SK-N-SH (cell line): Measurements from ENCODE around the gene LARGE1. TPM values are rescaled to one million over a fixed set of nuclear protein-coding genes. Genes with fewer than 3 reads are reported as not detected.

Source experiments
- CTCF ChIA-PET: fragments of 300-600, 350-600 bp; formaldehyde crosslinking; extraction: SDS; loops from one replicate; lab custom pipeline; 2021; lab: Yijun Ruan, JAX
- POLR2A ChIA-PET: fragments of 350-600 bp; sonication (Branson Sonifier 250); formaldehyde crosslinking; extraction: SDS; loops from one replicate; lab custom pipeline; 2020; ENCODE audit warnings: antibody characterized with exemption, inconsistent platforms; lab: Yijun Ruan, JAX
- DNase-seq: peaks from one replicate; pipeline ENCODE4 v3.0.0; 2012
- H2AFZ ChIP-seq: fragments of 200-600 bp; sonication (generic); 2 replicates; pipeline ENCODE4 v1.8.1; 2016; ENCODE audit warnings: antibody characterized with exemption, mild to moderate bottlenecking, low read depth
- H3F3A ChIP-seq: fragments of 200-600 bp; sonication (generic); replicated peaks from 2 replicates; pipeline ENCODE3; 2016; ENCODE audit warnings: antibody characterized with exemption, mild to moderate bottlenecking; ENCODE audit not compliant: insufficient read depth
- H3K27ac ChIP-seq, 2 experiments: fragments of 200-500 bp in 1 of 2; fragments of 200-600 bp in 1 of 2; sonication (Bioruptor generic) in 1 of 2; sonication (generic), shearing (Covaris generic) in 1 of 2; 2 replicates each; pipeline versions ENCODE4 v1.5.1 to v1.6.1; 2014 to 2016; ENCODE audit warnings: low read depth in 2 of 2, inconsistent platforms in 1 of 2, low read length in 1 of 2, mild to moderate bottlenecking in 1 of 2, mixed read lengths in 1 of 2
- H3K27me3 ChIP-seq: fragments of 200-600 bp; sonication (generic), shearing (Covaris generic); 2 replicates; pipeline ENCODE4 v1.6.1; 2016; ENCODE audit warnings: mixed run types; ENCODE audit not compliant: insufficient read depth
- H3K36me3 ChIP-seq, 2 experiments: fragments of 200-500 bp in 1 of 2; fragments of 200-600 bp in 1 of 2; sonication (Bioruptor generic) in 1 of 2; sonication (generic) in 1 of 2; replicated peaks in 1 of 2; 2 replicates each; pipeline versions ENCODE3 to v1.5.1; 2014 to 2016; ENCODE audit warnings: low read length in 1 of 2, mild to moderate bottlenecking in 1 of 2; ENCODE audit not compliant: insufficient read depth in 2 of 2, control insufficient read depth in 1 of 2
- H3K4me1 ChIP-seq, 2 experiments: fragments of 200-500 bp in 1 of 2; fragments of 200-600 bp in 1 of 2; sonication (Bioruptor generic) in 1 of 2; sonication (generic), shearing (Covaris generic) in 1 of 2; 2 replicates each; pipeline versions ENCODE4 v1.5.1 to v1.6.1; 2014 to 2016; ENCODE audit warnings: low read depth in 1 of 2, low read length in 1 of 2, mixed run types in 1 of 2; ENCODE audit not compliant: insufficient read depth in 2 of 2, control insufficient read depth in 1 of 2
- H3K4me2 ChIP-seq: fragments of 200-600 bp; sonication (generic), shearing (Covaris generic); 2 replicates; pipeline ENCODE4 v1.6.1; 2017; ENCODE audit warnings: mixed run types
- H3K4me3 ChIP-seq, 2 experiments: fragments of 200-500 bp in 1 of 2; fragments of 200-600 bp in 1 of 2; sonication (Bioruptor generic) in 1 of 2; sonication (generic), shearing (Covaris generic) in 1 of 2; 2 replicates each; pipeline versions ENCODE4 v1.5.1 to v1.8.1; 2014 to 2016; ENCODE audit warnings: low read depth in 2 of 2, inconsistent platforms in 1 of 2, low read length in 1 of 2, mild to moderate bottlenecking in 1 of 2, mixed read lengths in 1 of 2, moderate library complexity in 1 of 2
- H3K79me2 ChIP-seq: fragments of 200-600 bp; sonication (generic); 2 replicates; pipeline ENCODE4 v1.8.1; 2017; ENCODE audit warnings: mild to moderate bottlenecking; ENCODE audit not compliant: insufficient read depth
- H3K9ac ChIP-seq: fragments of 200-600 bp; sonication (generic); 2 replicates; pipeline ENCODE4 v1.6.1; 2017; ENCODE audit warnings: mixed run types
- H3K9me2 ChIP-seq: fragments of 200-600 bp; sonication (generic); 2 replicates; pipeline ENCODE4 v1.6.1; 2017; ENCODE audit warnings: mixed run types
- H3K9me3 ChIP-seq: fragments of 200-600 bp; sonication (generic); 2 replicates; pipeline ENCODE4 v1.6.1; 2017; ENCODE audit warnings: mixed run types, mild to moderate bottlenecking, moderate library complexity
- H4K20me1 ChIP-seq: fragments of 200-600 bp; sonication (generic); 2 replicates; pipeline ENCODE4 v1.6.1; 2017; ENCODE audit warnings: mild to moderate bottlenecking, mixed run types; ENCODE audit not compliant: insufficient read depth
- CHD2 ChIP-seq: fragments of 150-350 bp; IDR thresholded peaks from 2 replicates; pipeline ENCODE4 v1.6.1; 2018; ENCODE audit warnings: low read length; ENCODE audit not compliant: partially characterized antibody
- ELF1 ChIP-seq: IDR thresholded peaks from 2 replicates; pipeline ENCODE4 v1.4.0; 2012
- EP300 ChIP-seq, 2 experiments: IDR thresholded peaks; 2 replicates each; pipeline versions ENCODE4 v1.4.0 to v1.6.1; 2012; ENCODE audit warnings: borderline replicate concordance in 1 of 2, low read depth in 1 of 2, low read length in 1 of 2
- EZH2phosphoT487 ChIP-seq: fragments of 200-600 bp; sonication (generic); IDR thresholded peaks from 2 replicates; pipeline ENCODE4 v1.6.1; 2017; ENCODE audit warnings: low read depth, mixed run types, mild to moderate bottlenecking, antibody characterized with exemption, moderate library complexity, borderline replicate concordance
- GATA2 ChIP-seq: sonication (generic); formaldehyde crosslinking; IDR thresholded peaks from 2 replicates; pipeline ENCODE4 v1.5.0; 2020; ENCODE audit warnings: mild to moderate bottlenecking, missing genetic modification reagents
- MXI1 ChIP-seq: IDR thresholded peaks from 2 replicates; pipeline ENCODE4 v1.6.1; 2012; ENCODE audit warnings: mild to moderate bottlenecking, low read depth, low read length, improper control_type of control experiment
- RFX5 ChIP-seq: IDR thresholded peaks from 2 replicates; pipeline ENCODE4 v1.6.1; 2012; ENCODE audit warnings: mild to moderate bottlenecking, improper control_type of control experiment, low read length
- RXRA ChIP-seq: IDR thresholded peaks from 2 replicates; pipeline ENCODE4 v1.4.0; 2012; ENCODE audit warnings: low read depth, mild to moderate bottlenecking, borderline replicate concordance
- SIN3A ChIP-seq: IDR thresholded peaks from 2 replicates; pipeline ENCODE4 v1.6.1; 2012; ENCODE audit warnings: low read depth, mild to moderate bottlenecking, low read length, moderate library complexity, borderline replicate concordance
- SMC3 ChIP-seq: IDR thresholded peaks from 2 replicates; pipeline ENCODE4 v1.6.1; 2012; ENCODE audit warnings: low read depth, low read length, improper control_type of control experiment
- TAF1 ChIP-seq: IDR thresholded peaks from 2 replicates; pipeline ENCODE4 v1.6.1; 2012; ENCODE audit warnings: low read depth, mild to moderate bottlenecking, low read length, moderate library complexity, borderline replicate concordance
- TEAD4 ChIP-seq: IDR thresholded peaks from 2 replicates; pipeline ENCODE4 v1.4.0; 2012; ENCODE audit warnings: mild to moderate bottlenecking, borderline replicate concordance; ENCODE audit not compliant: insufficient read depth
- YY1 ChIP-seq: IDR thresholded peaks from 2 replicates; pipeline ENCODE4 v1.4.0; 2012; ENCODE audit warnings: low read depth, mild to moderate bottlenecking
- WGBS: methylation state at CpG from one replicate; pipeline ENCODE4 v1.1.6; 2017; ENCODE audit warnings: low lambda C conversion rate; 5-methylcytosine and 5-hydroxymethylcytosine counted together
- polyA plus RNA-seq, 3 experiments: library from polyadenylated mRNA; depleted of rRNA; stranded (reverse); fragments of >200 nt; gene quantifications; 2 replicates each; pipeline ENCODE4 v1.2.3, GENCODE V29; 2012
- TF ChIP-seq, protein P1 (sequence below): fragments of 150-350 bp; IDR thresholded peaks from 2 replicates; pipeline ENCODE4 v1.6.1; 2016; ENCODE audit warnings: mild to moderate bottlenecking, low read depth, low read length
- TF ChIP-seq, protein P2 (sequence below): IDR thresholded peaks from 2 replicates; pipeline ENCODE4 v1.4.0; 2012; ENCODE audit warnings: low read depth, borderline replicate concordance
- TF ChIP-seq, protein P3 (sequence below): IDR thresholded peaks from 2 replicates; pipeline ENCODE4; 2012
- TF ChIP-seq, protein P4 (sequence below): fragments of 200-600 bp; sonication (generic); IDR thresholded peaks from 2 replicates; pipeline ENCODE4 v1.6.1; 2017; ENCODE audit warnings: antibody characterized with exemption, mild to moderate bottlenecking, moderate library complexity
- TF ChIP-seq, protein P5 (sequence below): IDR thresholded peaks from 2 replicates; pipeline ENCODE4 v1.4.0; 2012; ENCODE audit warnings: low read depth, borderline replicate concordance

Gene LARGE1
- polyA plus RNA-seq, 1 of the 3 experiments (the other 2 are of a cell fraction), result 1.1 TPM

DNA sequence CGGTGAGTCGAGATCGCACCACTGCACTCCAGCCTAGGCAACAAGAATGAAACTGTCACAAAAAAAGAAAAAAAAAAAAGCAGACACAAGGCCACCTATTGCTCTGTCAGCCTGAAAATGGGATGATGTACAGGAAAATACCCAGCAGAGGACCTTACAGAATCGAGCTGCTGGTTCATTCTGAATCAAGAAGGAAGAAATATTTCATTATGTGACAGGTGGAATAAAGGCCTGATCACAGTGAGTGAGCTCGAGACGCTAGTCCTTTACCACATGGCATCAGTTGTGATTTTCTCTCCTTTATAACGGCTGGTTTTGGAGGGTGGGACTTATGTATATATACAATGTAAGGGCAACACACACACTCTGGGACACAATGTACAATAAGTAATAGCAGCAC, 340.0 kb downstream of the LARGE1 start:
- CTCF ChIA-PET, result interaction anchor here (0.7 to 5.8 kb wide), 15 partner anchors 8 to 342 kb away, joined by 3 to 46 read pairs (median 4); no protein-coding TSS in a partner anchor
- POLR2A ChIA-PET, result no interaction called here
- H3K27ac ChIP-seq, result no peak overlapping the region
- TF ChIP-seq, protein P1, sequence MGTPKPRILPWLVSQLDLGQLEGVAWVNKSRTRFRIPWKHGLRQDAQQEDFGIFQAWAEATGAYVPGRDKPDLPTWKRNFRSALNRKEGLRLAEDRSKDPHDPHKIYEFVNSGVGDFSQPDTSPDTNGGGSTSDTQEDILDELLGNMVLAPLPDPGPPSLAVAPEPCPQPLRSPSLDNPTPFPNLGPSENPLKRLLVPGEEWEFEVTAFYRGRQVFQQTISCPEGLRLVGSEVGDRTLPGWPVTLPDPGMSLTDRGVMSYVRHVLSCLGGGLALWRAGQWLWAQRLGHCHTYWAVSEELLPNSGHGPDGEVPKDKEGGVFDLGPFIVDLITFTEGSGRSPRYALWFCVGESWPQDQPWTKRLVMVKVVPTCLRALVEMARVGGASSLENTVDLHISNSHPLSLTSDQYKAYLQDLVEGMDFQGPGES, result no peak
- TF ChIP-seq MXI1, result no peak
- TF ChIP-seq RFX5, result no peak
- no peak for TF ChIP-seq CHD2
- no peak for TF ChIP-seq EZH2phosphoT487
- no peak for TF ChIP-seq ELF1
- TF ChIP-seq, protein P2, sequence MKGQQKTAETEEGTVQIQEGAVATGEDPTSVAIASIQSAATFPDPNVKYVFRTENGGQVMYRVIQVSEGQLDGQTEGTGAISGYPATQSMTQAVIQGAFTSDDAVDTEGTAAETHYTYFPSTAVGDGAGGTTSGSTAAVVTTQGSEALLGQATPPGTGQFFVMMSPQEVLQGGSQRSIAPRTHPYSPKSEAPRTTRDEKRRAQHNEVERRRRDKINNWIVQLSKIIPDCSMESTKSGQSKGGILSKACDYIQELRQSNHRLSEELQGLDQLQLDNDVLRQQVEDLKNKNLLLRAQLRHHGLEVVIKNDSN, result no peak
- no peak for TF ChIP-seq TAF1
- TF ChIP-seq RXRA, result no peak
- TF ChIP-seq, protein P3, sequence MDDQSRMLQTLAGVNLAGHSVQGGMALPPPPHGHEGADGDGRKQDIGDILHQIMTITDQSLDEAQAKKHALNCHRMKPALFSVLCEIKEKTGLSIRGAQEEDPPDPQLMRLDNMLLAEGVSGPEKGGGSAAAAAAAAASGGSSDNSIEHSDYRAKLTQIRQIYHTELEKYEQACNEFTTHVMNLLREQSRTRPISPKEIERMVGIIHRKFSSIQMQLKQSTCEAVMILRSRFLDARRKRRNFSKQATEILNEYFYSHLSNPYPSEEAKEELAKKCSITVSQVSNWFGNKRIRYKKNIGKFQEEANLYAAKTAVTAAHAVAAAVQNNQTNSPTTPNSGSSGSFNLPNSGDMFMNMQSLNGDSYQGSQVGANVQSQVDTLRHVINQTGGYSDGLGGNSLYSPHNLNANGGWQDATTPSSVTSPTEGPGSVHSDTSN, result no peak
- TF ChIP-seq, protein P4, sequence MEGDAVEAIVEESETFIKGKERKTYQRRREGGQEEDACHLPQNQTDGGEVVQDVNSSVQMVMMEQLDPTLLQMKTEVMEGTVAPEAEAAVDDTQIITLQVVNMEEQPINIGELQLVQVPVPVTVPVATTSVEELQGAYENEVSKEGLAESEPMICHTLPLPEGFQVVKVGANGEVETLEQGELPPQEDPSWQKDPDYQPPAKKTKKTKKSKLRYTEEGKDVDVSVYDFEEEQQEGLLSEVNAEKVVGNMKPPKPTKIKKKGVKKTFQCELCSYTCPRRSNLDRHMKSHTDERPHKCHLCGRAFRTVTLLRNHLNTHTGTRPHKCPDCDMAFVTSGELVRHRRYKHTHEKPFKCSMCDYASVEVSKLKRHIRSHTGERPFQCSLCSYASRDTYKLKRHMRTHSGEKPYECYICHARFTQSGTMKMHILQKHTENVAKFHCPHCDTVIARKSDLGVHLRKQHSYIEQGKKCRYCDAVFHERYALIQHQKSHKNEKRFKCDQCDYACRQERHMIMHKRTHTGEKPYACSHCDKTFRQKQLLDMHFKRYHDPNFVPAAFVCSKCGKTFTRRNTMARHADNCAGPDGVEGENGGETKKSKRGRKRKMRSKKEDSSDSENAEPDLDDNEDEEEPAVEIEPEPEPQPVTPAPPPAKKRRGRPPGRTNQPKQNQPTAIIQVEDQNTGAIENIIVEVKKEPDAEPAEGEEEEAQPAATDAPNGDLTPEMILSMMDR, result no peak
- TF ChIP-seq, protein P5, sequence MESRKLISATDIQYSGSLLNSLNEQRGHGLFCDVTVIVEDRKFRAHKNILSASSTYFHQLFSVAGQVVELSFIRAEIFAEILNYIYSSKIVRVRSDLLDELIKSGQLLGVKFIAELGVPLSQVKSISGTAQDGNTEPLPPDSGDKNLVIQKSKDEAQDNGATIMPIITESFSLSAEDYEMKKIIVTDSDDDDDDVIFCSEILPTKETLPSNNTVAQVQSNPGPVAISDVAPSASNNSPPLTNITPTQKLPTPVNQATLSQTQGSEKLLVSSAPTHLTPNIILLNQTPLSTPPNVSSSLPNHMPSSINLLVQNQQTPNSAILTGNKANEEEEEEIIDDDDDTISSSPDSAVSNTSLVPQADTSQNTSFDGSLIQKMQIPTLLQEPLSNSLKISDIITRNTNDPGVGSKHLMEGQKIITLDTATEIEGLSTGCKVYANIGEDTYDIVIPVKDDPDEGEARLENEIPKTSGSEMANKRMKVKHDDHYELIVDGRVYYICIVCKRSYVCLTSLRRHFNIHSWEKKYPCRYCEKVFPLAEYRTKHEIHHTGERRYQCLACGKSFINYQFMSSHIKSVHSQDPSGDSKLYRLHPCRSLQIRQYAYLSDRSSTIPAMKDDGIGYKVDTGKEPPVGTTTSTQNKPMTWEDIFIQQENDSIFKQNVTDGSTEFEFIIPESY, result no peak
- no peak for TF ChIP-seq SMC3
- TF ChIP-seq GATA2 (CRISPR knock-in tag), result no peak
- TF ChIP-seq TEAD4, result no peak
- TF ChIP-seq EP300 (IDR thresholded peaks at IDR 0.05; ENCODE audit: borderline replicate concordance in 1 of 2, low read depth in 1 of 2, low read length in 1 of 2), result no peak
- TF ChIP-seq SIN3A, result no peak
- no peak for TF ChIP-seq YY1
- TF ChIP-seq, all 33 proteins: peak for 0
- no peak overlapping the region for H3K9ac ChIP-seq
- H3K79me2 ChIP-seq, result no peaks in the 10 kb centered on the region
- no peaks in the 10 kb centered on the region for H3K9me2 ChIP-seq
- DNase-seq, result no peak
- H3K4me2 ChIP-seq, result no peak overlapping the region
- 49% methylated on average over 7 of the region's 7 CpGs for WGBS
- H3K36me3 ChIP-seq, result no peaks in the 10 kb centered on the region
- no peaks in the 10 kb centered on the region for H3K9me3 ChIP-seq
- H4K20me1 ChIP-seq, result no peaks in the 10 kb centered on the region
- no peaks in the 10 kb centered on the region for H3F3A ChIP-seq
- H2AFZ ChIP-seq, result no peak overlapping the region
- no peak overlapping the region for H3K4me3 ChIP-seq
- H3K4me1 ChIP-seq, result no peaks in the 10 kb centered on the region
- no peaks in the 10 kb centered on the region for H3K27me3 ChIP-seq
